DMS79 (cell line): Measurements from ENCODE around the gene MIA2.
"Not testable (repeated sequence)": the region's sequence is repeated elsewhere in the genome, so short reads cannot be mapped to it uniquely, and the experiment has no call there.

ENCODE experiments used
- DNase-seq: peaks from one replicate; lab custom pipeline; 2025; lab: John Stamatoyannopoulos, UW

The MIA2 gene

GRCh38 chr14:39268393-39268792 is 34.7 kb downstream of the MIA2 start:
- peak; percentile 99 for DNase-seq

- no peak for DNase-seq
These were observed 39.2 kb downstream of the MIA2 start for GRCh38 chr14:39272918-39273317.

- DNase-seq = no peak
These were observed 41.7 kb downstream of the MIA2 start for GRCh38 chr14:39275395-39275794.

GRCh38 chr14:39276005-39276404 is 42.3 kb downstream of the MIA2 start:
- no peak for DNase-seq

- no peak for DNase-seq
These were observed 42.9 kb downstream of the MIA2 start for GRCh38 chr14:39276579-39277114.

- DNase-seq = no peak
These were observed 45.8 kb downstream of the MIA2 start for GRCh38 chr14:39279515-39279914.

- not testable (repeated sequence) for DNase-seq
These were observed 47.0 kb downstream of the MIA2 start for GRCh38 chr14:39280678-39281077.

GRCh38 chr14:39289523-39289922 is 55.8 kb downstream of the MIA2 start:
- DNase-seq = no peak

GRCh38 chr14:39291701-39292100 is 58.0 kb downstream of the MIA2 start:
- no peak for DNase-seq

GRCh38 chr14:39293629-39294028 is 59.9 kb downstream of the MIA2 start:
- no peak for DNase-seq

- DNase-seq = not testable (repeated sequence)
These were observed 66.7 kb downstream of the MIA2 start for GRCh38 chr14:39300389-39300788.

- DNase-seq = no peak
These were observed 68.6 kb downstream of the MIA2 start for GRCh38 chr14:39302124-39302810.

- peak; percentile 52 for DNase-seq
These were observed 69.4 kb downstream of the MIA2 start for GRCh38 chr14:39303115-39303514.

GRCh38 chr14:39307815-39308214 is 74.1 kb downstream of the MIA2 start:
- DNase-seq = no peak

- DNase-seq = no peak
These were observed 76.3 kb downstream of the MIA2 start for GRCh38 chr14:39310051-39310450.

- no peak for DNase-seq
These were observed 82.2 kb downstream of the MIA2 start for GRCh38 chr14:39315859-39316444.

- no peak for DNase-seq
These were observed 83.3 kb downstream of the MIA2 start for GRCh38 chr14:39316830-39317553.

- DNase-seq = no peak
These were observed 84.9 kb downstream of the MIA2 start for GRCh38 chr14:39318574-39318973.

- no peak for DNase-seq
These were observed 85.7 kb downstream of the MIA2 start for GRCh38 chr14:39319381-39319780.

GRCh38 chr14:39320318-39320717 is 86.6 kb downstream of the MIA2 start:
- no peak for DNase-seq

- DNase-seq = no peak
These were observed 89.1 kb downstream of the MIA2 start for GRCh38 chr14:39322807-39323206.

- DNase-seq = no peak
These were observed 90.4 kb downstream of the MIA2 start for GRCh38 chr14:39324097-39324496.

GRCh38 chr14:39339003-39339402 is 105.3 kb downstream of the MIA2 start:
- no peak for DNase-seq
